ENCODE data around the gene NDE1. TPM values are rescaled to one million over a fixed set of nuclear protein-coding genes. Genes with fewer than 3 reads are reported as not detected.
"Not testable (repeated sequence)": the region's sequence is repeated elsewhere in the genome, so short reads cannot be mapped to it uniquely, and the experiment has no call there.

Gene NDE1
- total and polyA plus RNA-seq, 9 of the 15 experiments (the other 6 are each of a cell fraction or from before 2014, with no cell fraction given): 3.1 to 59.9 (median 30.0) TPM

- WGBS (ENCODE audit: insufficient coverage, low coverage, missing lambda C conversion rate): 100% methylated on average over 2 of the region's 6 CpGs
- CTCF ChIA-PET (ENCODE audit: low intra/inter-chr PET ratio); in situ Hi-C loops (cut with MboI); H2AFZ ChIP-seq (ENCODE audit: low read depth, low read length); H3K9me3 ChIP-seq (replicated peaks; ENCODE audit: control insufficient read depth, insufficient read depth, low read depth, low read length); H3K27ac ChIP-seq (ENCODE audit: extremely low read depth, low read depth, low read length); FAIRE-seq; H3K9ac ChIP-seq (ENCODE audit: insufficient read depth in 1 of 2, low read depth in 2 of 2, low read length in 2 of 2); ATAC-seq; POLR2A ChIA-PET; intact Hi-C loops (cut with micrococcal nuclease); DNase-seq (ENCODE audit: extremely low read depth in 1 of 4, low spot score in 3 of 4); H3K27me3 ChIP-seq (ENCODE audit: control insufficient read depth in 2 of 2, insufficient read depth in 2 of 2, low read length in 2 of 2); H3K9me1 ChIP-seq (ENCODE audit: control insufficient read depth, insufficient read depth, low read length); H3K4me2 ChIP-seq (ENCODE audit: insufficient read depth, low read length); H3K4me3 ChIP-seq; BruUV-seq (replicated peaks): not testable (repeated sequence)
- H3K36me3 ChIP-seq (ENCODE audit: control insufficient read depth, insufficient read depth, low read length): peaks cover 24% of the 10 kb centered on the region; the same call in 2 of the 3 replicates
- peaks cover 10% of the 10 kb centered on the region for H4K20me1 ChIP-seq (replicated peaks; ENCODE audit: control insufficient read depth, insufficient read depth, low read length)
- TF ChIP-seq BCOR (IDR thresholded peaks at IDR 0.05): 0 out of 2 replicates have a peak, but pooled peaks have one; percentile 17
- H3K79me2 ChIP-seq (ENCODE audit: control insufficient read depth, insufficient read depth, low read length): peaks cover 83% of the 10 kb centered on the region
- peaks cover 13 to 17% of the 10 kb centered on the region in 2 experiments; a peak in 4 of 5 replicates for H3K4me1 ChIP-seq (replicated peaks in 1 of 2; ENCODE audit: control insufficient read depth in 2 of 2, insufficient read depth in 2 of 2, low read length in 2 of 2)
These were observed 5.5 kb downstream of the NDE1 start for GRCh38 chr16:15655561-15655960.

- Histone ChIP-seq H3K4me3 (no peak overlapping the region), H2AFZ (ENCODE audit: low read depth, low read length) (no peak overlapping the region), H4K20me1 (replicated peaks; ENCODE audit: control insufficient read depth, insufficient read depth, low read length) (peaks cover 14% of the 10 kb centered on the region), H3K9ac (ENCODE audit: insufficient read depth in 1 of 2, low read depth in 2 of 2, low read length in 2 of 2) (peak overlapping the region in 1 of 2 experiments; percentile 73; a peak in 1 of 4 replicates), H3K4me1 (replicated peaks in 1 of 2; ENCODE audit: control insufficient read depth in 2 of 2, insufficient read depth in 2 of 2, low read length in 2 of 2) (peaks cover 18 to 25% of the 10 kb centered on the region in 2 experiments; a peak in 4 of 5 replicates), H3K9me1 (ENCODE audit: control insufficient read depth, insufficient read depth, low read length) (peaks cover 6% of the 10 kb centered on the region), H3K4me2 (ENCODE audit: insufficient read depth, low read length) (no peak overlapping the region), H3K9me3 (replicated peaks; ENCODE audit: control insufficient read depth, insufficient read depth, low read depth, low read length) (no peaks in the 10 kb centered on the region), H3K36me3 (ENCODE audit: control insufficient read depth, insufficient read depth, low read length) (peaks cover 17% of the 10 kb centered on the region), H3K79me2 (ENCODE audit: control insufficient read depth, insufficient read depth, low read length) (peaks cover 78% of the 10 kb centered on the region), H3K27me3 (ENCODE audit: control insufficient read depth in 2 of 2, insufficient read depth in 2 of 2, low read length in 2 of 2) (no peaks in the 10 kb centered on the region), H3K27ac (ENCODE audit: extremely low read depth, low read depth, low read length) (no peak overlapping the region)
- FAIRE-seq (no peak), DNase-seq (ENCODE audit: extremely low read depth in 1 of 4, low spot score in 3 of 4) (peak in 1 of 4 experiments; percentile 27), ATAC-seq (peak; percentile 73)
- TF ChIP-seq RNF2 (IDR thresholded peaks at IDR 0.05): no peak
- no peak for TF ChIP-seq ASH1L (IDR thresholded peaks at IDR 0.05; ENCODE audit: borderline replicate concordance, low read depth, partially characterized antibody)
- no peak for TF ChIP-seq ZNF224 (CRISPR knock-in tag; IDR thresholded peaks at IDR 0.05)
- no peak for TF ChIP-seq MTA3 (IDR thresholded peaks at IDR 0.05; ENCODE audit: borderline replicate concordance)
- TF ChIP-seq, protein P1, sequence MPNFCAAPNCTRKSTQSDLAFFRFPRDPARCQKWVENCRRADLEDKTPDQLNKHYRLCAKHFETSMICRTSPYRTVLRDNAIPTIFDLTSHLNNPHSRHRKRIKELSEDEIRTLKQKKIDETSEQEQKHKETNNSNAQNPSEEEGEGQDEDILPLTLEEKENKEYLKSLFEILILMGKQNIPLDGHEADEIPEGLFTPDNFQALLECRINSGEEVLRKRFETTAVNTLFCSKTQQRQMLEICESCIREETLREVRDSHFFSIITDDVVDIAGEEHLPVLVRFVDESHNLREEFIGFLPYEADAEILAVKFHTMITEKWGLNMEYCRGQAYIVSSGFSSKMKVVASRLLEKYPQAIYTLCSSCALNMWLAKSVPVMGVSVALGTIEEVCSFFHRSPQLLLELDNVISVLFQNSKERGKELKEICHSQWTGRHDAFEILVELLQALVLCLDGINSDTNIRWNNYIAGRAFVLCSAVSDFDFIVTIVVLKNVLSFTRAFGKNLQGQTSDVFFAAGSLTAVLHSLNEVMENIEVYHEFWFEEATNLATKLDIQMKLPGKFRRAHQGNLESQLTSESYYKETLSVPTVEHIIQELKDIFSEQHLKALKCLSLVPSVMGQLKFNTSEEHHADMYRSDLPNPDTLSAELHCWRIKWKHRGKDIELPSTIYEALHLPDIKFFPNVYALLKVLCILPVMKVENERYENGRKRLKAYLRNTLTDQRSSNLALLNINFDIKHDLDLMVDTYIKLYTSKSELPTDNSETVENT (CRISPR knock-in tag; IDR thresholded peaks at IDR 0.05): no peak
- TF ChIP-seq NCOA2 (IDR thresholded peaks at IDR 0.05; ENCODE audit: partially characterized antibody in 2 of 2): no peak
- TF ChIP-seq, protein P2, sequence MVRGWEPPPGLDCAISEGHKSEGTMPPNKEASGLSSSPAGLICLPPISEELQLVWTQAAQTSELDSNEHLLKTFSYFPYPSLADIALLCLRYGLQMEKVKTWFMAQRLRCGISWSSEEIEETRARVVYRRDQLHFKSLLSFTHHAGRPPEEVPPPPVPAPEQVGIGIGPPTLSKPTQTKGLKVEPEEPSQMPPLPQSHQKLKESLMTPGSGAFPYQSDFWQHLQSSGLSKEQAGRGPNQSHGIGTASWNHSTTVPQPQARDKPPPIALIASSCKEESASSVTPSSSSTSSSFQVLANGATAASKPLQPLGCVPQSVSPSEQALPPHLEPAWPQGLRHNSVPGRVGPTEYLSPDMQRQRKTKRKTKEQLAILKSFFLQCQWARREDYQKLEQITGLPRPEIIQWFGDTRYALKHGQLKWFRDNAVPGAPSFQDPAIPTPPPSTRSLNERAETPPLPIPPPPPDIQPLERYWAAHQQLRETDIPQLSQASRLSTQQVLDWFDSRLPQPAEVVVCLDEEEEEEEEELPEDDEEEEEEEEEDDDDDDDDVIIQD (CRISPR knock-in tag; IDR thresholded peaks at IDR 0.05): no peak
- no peak for TF ChIP-seq BHLHE40 (IDR thresholded peaks at IDR 0.05; ENCODE audit: low read length)
- TF ChIP-seq LEF1 (IDR thresholded peaks at IDR 0.05): no peak
- in situ Hi-C loops (cut with MboI) (no loop called here), intact Hi-C loops (cut with micrococcal nuclease) (no loop called here)
- ChIA-PET CTCF (ENCODE audit: low intra/inter-chr PET ratio) (no interaction called here), POLR2A (interaction anchor here (0.6 to 0.7 kb wide), 2 partner anchors 12 to 17 kb away, joined by 3 read pairs; no protein-coding TSS in a partner anchor)
- WGBS (ENCODE audit: insufficient coverage, low coverage, missing lambda C conversion rate): 72% methylated on average over 6 of the region's 6 CpGs
- BruUV-seq (replicated peaks): no TSS peak
These were observed 8.1 kb downstream of the NDE1 start for GRCh38 chr16:15658149-15658548.
